ENCODE data around the gene CLDN19. TPM values are rescaled to one million over a fixed set of nuclear protein-coding genes. Genes with fewer than 3 reads are reported as not detected.
A peak's percentile ranks its signal among the peaks of the same experiment; 100 is the strongest.

Gene CLDN19
- total RNA-seq, 1 donor from 2014 or later, result not detected

GRCh38 chr1:42747125-42747524, 7.1 kb upstream of the CLDN19 start:
- peak; percentile 75 for TF ChIP-seq CTCF (IDR thresholded peaks at IDR 0.05)
- no peak for DNase-seq (ENCODE audit: low spot score)
- H3K4me3 Mint-ChIP-seq (ENCODE audit: unreplicated experiment), result no peak overlapping the region
- no peaks in the 10 kb centered on the region for H3K27me3 Mint-ChIP-seq (ENCODE audit: low read depth)
- H3K4me1 Mint-ChIP-seq (ENCODE audit: low read depth), result peaks cover 10% of the 10 kb centered on the region
- H3K36me3 Mint-ChIP-seq (ENCODE audit: low read depth), result peaks cover 37% of the 10 kb centered on the region
- no peaks in the 10 kb centered on the region for H3K9me3 Mint-ChIP-seq (ENCODE audit: low read depth)
- no peak overlapping the region for H3K27ac Mint-ChIP-seq (ENCODE audit: unreplicated experiment)

GRCh38 chr1:42746436-42747105, 6.5 kb upstream of the CLDN19 start:
- no peak overlapping the region for H3K27ac Mint-ChIP-seq (ENCODE audit: unreplicated experiment)
- no peaks in the 10 kb centered on the region for H3K9me3 Mint-ChIP-seq (ENCODE audit: low read depth)
- no peaks in the 10 kb centered on the region for H3K27me3 Mint-ChIP-seq (ENCODE audit: low read depth)
- no peak overlapping the region for H3K4me3 Mint-ChIP-seq (ENCODE audit: unreplicated experiment)
- no peak for TF ChIP-seq CTCF (IDR thresholded peaks at IDR 0.05)
- no peak for DNase-seq (ENCODE audit: low spot score)
- H3K4me1 Mint-ChIP-seq (ENCODE audit: low read depth), result peaks cover 10% of the 10 kb centered on the region
- peaks cover 32% of the 10 kb centered on the region for H3K36me3 Mint-ChIP-seq (ENCODE audit: low read depth)

- Mint-ChIP-seq H3K27ac (ENCODE audit: unreplicated experiment) (no peak overlapping the region), H3K4me3 (ENCODE audit: unreplicated experiment) (no peak overlapping the region), H3K36me3 (ENCODE audit: low read depth) (peaks cover 31% of the 10 kb centered on the region), H3K27me3 (ENCODE audit: low read depth) (no peaks in the 10 kb centered on the region), H3K9me3 (ENCODE audit: low read depth) (no peaks in the 10 kb centered on the region), H3K4me1 (ENCODE audit: low read depth) (peaks cover 10% of the 10 kb centered on the region)
- TF ChIP-seq CTCF (IDR thresholded peaks at IDR 0.05), result no peak
- DNase-seq (ENCODE audit: low spot score), result no peak
Measured at GRCh38 chr1:42745851-42746250, 5.8 kb upstream of the CLDN19 start.

GRCh38 chr1:42744148-42744413, 4.0 kb upstream of the CLDN19 start:
- H3K27me3 Mint-ChIP-seq (ENCODE audit: low read depth), result no peaks in the 10 kb centered on the region
- no peak overlapping the region for H3K4me3 Mint-ChIP-seq (ENCODE audit: unreplicated experiment)
- H3K27ac Mint-ChIP-seq (ENCODE audit: unreplicated experiment), result no peak overlapping the region
- no peak for TF ChIP-seq CTCF (IDR thresholded peaks at IDR 0.05)
- DNase-seq (ENCODE audit: low spot score), result no peak
- H3K36me3 Mint-ChIP-seq (ENCODE audit: low read depth), result peaks cover 22% of the 10 kb centered on the region
- H3K9me3 Mint-ChIP-seq (ENCODE audit: low read depth), result no peaks in the 10 kb centered on the region
- peaks cover 10% of the 10 kb centered on the region for H3K4me1 Mint-ChIP-seq (ENCODE audit: low read depth)

GRCh38 chr1:42743317-42744147, 3.5 kb upstream of the CLDN19 start:
- TF ChIP-seq CTCF (IDR thresholded peaks at IDR 0.05), result no peak
- H3K27ac Mint-ChIP-seq (ENCODE audit: unreplicated experiment), result no peak overlapping the region
- no peak for DNase-seq (ENCODE audit: low spot score)
- peaks cover 18% of the 10 kb centered on the region for H3K36me3 Mint-ChIP-seq (ENCODE audit: low read depth)
- peaks cover 10% of the 10 kb centered on the region for H3K4me1 Mint-ChIP-seq (ENCODE audit: low read depth)
- H3K27me3 Mint-ChIP-seq (ENCODE audit: low read depth), result no peaks in the 10 kb centered on the region
- H3K9me3 Mint-ChIP-seq (ENCODE audit: low read depth), result no peaks in the 10 kb centered on the region
- H3K4me3 Mint-ChIP-seq (ENCODE audit: unreplicated experiment), result no peak overlapping the region

Data from chondrocyte (in vitro differentiated cells).